ENCODE data around the gene KRTAP10-6.
"Not testable (repeated sequence)": the region's sequence is repeated elsewhere in the genome, so short reads cannot be mapped to it uniquely, and the experiment has no call there.

KRTAP10-6 gene

DNA sequence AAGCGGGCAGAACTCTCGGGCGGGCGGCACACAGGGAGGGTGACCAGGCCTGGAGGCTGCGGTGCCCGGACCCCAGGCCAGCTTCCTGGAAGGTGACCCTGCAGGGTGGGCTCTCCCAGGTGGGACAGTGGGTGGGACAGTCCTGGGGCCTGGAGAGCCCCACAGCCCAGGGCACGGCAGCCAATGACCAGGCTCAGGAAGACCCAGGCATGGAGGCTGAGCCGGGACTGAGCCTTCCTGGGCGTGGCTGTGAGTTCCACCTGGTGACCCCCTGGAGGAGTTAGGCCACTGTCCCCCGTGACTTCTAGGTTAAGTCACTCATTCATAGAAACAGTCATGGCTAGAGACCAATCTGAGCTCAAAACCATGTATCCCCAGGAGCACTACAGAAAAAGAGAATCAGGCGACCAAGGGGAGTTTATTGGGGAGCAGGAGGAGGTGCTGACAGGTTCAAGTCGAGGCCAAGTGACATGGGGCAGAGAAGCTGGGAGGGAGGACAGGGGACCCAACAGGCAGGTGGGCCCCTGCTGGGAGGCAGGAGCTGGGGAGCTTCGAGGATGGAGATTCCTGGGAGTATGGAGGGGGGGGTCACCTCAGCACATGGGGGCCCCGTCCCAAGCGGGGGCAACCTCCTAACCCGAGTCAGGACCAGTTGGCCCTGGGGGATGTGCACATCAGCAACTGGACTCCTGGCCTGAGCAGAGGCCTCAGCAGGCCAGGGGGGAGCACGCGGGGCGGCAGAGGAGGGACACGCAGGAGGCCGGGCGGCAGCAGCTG, 13.1 kb downstream of the KRTAP10-6 start:
- H3K4me1 ChIP-seq = peaks cover 21% of the 10 kb centered on the region
- no peaks in the 10 kb centered on the region for H3K27me3 ChIP-seq
- H3K27ac ChIP-seq = no peak overlapping the region
- H4K20me1 ChIP-seq = no peaks in the 10 kb centered on the region
- H3K36me3 ChIP-seq = no peaks in the 10 kb centered on the region
- H3K4me2 ChIP-seq = no peak overlapping the region
- peaks cover 64% of the 10 kb centered on the region for H3K9me3 ChIP-seq
- H3K9ac ChIP-seq = no peak overlapping the region
- H3K4me3 ChIP-seq = no peak overlapping the region
- TF ChIP-seq Cebpa-rat (IDR thresholded peaks at IDR 0.05) = no peak

DNA sequence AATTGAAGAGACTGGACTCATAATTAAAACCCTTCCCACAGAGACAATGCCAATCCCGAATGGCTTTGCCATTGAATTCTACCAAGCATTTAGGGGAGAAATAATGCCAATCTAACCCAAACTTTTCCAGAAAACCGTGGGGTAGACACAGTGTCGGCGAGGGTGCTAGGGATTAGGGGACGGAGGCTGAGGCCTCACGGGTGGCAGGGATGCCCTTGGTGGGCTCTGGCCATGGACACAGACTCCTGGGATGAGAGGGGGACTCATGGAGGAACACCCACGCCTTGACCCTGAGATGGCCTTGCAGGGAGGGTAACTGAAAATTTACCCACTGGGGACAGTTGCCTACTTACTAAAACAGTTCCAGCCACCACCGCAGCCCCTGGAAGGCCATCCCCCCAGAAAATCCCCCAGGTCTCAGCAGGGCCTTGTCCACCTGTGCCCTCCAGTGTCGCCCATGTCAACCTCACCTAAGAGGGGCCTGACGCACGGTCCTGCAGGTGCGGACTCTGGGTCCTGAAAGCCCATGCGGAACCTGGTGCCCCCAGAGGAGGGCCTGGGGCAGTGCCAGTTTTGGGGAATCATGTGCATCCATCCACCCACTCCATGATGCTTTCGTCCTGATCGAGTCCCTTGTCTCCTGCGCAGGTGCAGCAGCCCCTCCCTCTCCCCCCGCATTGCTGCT, 13.8 kb downstream of the KRTAP10-6 start:
- no peaks in the 10 kb centered on the region for H4K20me1 ChIP-seq
- no peaks in the 10 kb centered on the region for H3K27me3 ChIP-seq
- no peaks in the 10 kb centered on the region for H3K36me3 ChIP-seq
- H3K4me1 ChIP-seq = peaks cover 14% of the 10 kb centered on the region
- H3K9me3 ChIP-seq = peaks cover 64% of the 10 kb centered on the region
- no peak overlapping the region for H3K9ac ChIP-seq
- H3K4me2 ChIP-seq = no peak overlapping the region
- no peak overlapping the region for H3K27ac ChIP-seq
- no peak for TF ChIP-seq Cebpa-rat (IDR thresholded peaks at IDR 0.05)
- no peak overlapping the region for H3K4me3 ChIP-seq

DNA sequence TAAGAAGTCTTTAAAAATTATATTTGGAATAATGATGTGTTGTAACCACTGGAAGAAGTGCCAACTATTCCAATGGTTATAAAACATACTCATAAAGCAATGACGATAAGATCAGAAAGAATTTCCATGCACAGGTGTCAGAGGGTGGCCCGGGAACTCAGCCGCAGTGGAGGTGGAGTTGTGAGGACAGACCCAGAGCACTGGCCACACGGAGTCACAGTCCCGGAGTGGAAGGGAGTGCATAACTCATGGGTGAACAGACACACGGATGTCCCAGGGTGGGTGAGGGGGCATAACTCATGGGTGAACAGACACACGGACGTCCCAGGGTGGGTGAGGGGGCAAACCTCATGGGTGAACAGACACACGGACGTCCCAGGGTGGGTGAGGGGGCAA, 16.3 kb downstream of the KRTAP10-6 start:
- Histone ChIP-seq H3K27ac (no peak overlapping the region), H3K4me3 (no peak overlapping the region), H3K27me3 (no peaks in the 10 kb centered on the region), H3K9me3 (peaks cover 58% of the 10 kb centered on the region), H3K4me2 (no peak overlapping the region), H3K36me3 (no peaks in the 10 kb centered on the region), H3K9ac (no peak overlapping the region), H4K20me1 (no peaks in the 10 kb centered on the region), H3K4me1 (no peaks in the 10 kb centered on the region)
- no peak for TF ChIP-seq Cebpa-rat (IDR thresholded peaks at IDR 0.05)

DNA sequence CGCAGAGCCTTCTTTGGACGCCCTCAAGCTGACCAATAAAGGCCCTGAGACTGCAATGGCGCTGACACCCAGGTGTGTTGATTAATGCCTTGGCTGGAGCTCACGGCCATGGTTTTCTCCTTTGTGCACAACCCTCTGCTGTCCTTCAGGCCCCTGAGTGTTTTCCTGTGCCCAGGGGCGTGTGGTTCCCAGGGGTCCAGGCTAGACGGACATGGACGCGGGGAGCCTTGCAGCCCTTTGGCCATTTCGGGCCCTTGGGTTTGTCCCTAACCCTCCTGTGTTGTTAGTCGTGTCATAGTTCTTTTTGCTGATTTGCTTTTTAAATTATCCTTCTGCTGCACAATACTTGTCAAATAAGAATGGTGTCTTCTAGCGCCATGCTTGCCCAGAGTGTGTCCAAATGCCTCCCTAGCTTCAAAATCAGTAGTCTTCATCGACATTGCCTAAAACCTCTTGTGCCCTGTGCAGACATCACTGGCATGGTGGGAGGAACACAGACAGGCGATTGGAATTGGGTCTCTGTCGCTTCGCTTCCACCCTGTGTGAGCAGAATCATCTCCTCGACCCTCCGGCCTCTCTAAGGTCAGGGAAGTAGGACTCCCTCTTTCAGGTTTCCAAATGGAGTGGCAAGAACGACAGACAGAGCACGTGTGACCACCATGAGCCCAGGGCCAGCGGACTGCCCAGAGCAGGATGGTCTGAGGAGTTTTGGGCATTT, 16.8 kb downstream of the KRTAP10-6 start:
- H3K9me3 ChIP-seq = peaks cover 56% of the 10 kb centered on the region
- H3K27ac ChIP-seq = no peak overlapping the region
- H3K4me2 ChIP-seq = no peak overlapping the region
- H3K36me3 ChIP-seq = no peaks in the 10 kb centered on the region
- no peak for TF ChIP-seq Cebpa-rat (IDR thresholded peaks at IDR 0.05)
- no peak overlapping the region for H3K4me3 ChIP-seq
- H3K9ac ChIP-seq = no peak overlapping the region
- H3K27me3 ChIP-seq = no peaks in the 10 kb centered on the region
- no peaks in the 10 kb centered on the region for H4K20me1 ChIP-seq
- no peaks in the 10 kb centered on the region for H3K4me1 ChIP-seq

DNA sequence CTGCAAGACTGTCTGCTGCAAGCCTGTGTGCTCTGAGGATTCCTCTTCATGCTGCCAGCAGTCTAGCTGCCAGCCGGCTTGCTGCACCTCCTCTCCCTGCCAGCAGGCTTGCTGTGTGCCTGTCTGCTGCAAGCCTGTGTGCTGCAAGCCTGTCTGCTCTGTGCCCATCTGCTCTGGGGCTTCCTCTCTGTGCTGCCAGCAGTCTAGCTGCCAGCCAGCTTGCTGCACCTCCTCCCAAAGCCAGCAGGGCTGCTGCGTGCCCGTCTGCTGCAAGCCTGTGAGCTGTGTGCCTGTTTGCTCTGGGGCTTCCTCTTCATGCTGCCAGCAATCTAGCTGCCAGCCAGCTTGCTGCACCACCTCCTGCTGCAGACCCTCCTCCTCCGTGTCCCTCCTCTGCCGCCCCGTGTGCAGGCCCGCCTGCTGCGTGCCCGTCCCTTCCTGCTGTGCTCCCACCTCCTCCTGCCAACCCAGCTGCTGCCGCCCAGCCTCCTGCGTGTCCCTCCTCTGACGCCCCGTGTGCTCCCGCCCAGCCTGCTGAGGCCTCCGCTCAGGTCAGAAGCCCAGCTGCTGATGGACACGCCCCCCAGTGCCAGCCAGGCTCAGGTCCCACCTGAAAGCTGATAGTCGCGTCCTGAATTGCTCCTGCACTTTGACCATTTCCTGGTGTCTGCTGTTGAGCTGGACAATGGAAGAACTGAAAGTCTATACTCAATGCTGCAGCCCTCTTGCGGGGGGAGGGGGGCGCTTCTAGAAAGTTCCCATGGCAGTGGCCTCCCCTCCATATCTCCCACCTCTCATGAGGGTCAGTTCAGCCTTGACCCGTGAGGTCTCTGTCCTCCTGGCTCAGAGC, 17.6 kb downstream of the KRTAP10-6 start:
- H3K9ac ChIP-seq = no peak overlapping the region
- no peak for TF ChIP-seq Cebpa-rat (IDR thresholded peaks at IDR 0.05)
- no peaks in the 10 kb centered on the region for H3K27me3 ChIP-seq
- H3K27ac ChIP-seq = no peak overlapping the region
- no peak overlapping the region for H3K4me2 ChIP-seq
- H3K9me3 ChIP-seq = peaks cover 51% of the 10 kb centered on the region
- H3K4me1 ChIP-seq = no peaks in the 10 kb centered on the region
- no peaks in the 10 kb centered on the region for H4K20me1 ChIP-seq
- no peaks in the 10 kb centered on the region for H3K36me3 ChIP-seq
- H3K4me3 ChIP-seq = no peak overlapping the region

DNA sequence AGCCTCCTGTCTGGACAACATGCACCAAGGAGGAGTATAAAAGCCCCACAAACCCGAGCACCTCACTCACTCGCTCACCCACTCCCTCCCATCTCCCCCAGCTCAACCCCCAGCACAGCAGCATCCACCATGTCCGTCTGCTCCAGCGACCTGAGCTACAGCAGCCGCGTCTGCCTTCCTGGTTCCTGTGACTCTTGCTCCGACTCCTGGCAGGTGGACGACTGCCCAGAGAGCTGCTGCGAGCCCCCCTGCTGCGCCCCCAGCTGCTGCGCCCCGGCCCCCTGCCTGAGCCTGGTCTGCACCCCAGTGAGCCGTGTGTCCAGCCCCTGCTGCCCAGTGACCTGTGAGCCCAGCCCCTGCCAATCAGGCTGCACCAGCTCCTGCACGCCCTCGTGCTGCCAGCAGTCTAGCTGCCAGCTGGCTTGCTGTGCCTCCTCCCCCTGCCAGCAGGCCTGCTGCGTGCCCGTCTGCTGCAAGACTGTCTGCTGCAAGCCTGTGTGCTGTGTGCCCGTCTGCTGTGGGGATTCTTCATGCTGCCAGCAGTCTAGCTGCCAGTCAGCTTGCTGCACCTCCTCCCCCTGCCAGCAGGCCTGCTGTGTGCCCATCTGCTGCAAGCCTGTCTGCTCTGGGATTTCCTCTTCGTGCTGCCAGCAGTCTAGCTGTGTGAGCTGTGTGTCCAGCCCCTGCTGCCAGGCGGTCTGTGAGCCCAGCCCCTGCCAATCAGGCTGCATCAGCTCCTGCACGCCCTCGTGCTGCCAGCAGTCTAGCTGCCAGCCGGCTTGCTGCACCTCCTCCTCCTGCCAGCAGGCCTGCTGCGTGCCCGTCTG, 18.5 kb downstream of the KRTAP10-6 start, which contains the start of gene KRTAP10-4:
Gene KRTAP10-4 (plus strand): TSS at position 100 of the 827 bp plus-strand sequence. CDS start 30 bp downstream, at position 130.
- H3K9me3 ChIP-seq = peaks cover 42% of the 10 kb centered on the region
- not testable (repeated sequence) for H3K27me3 ChIP-seq, H3K9ac ChIP-seq, H4K20me1 ChIP-seq, H3K36me3 ChIP-seq, H3K27ac ChIP-seq, H3K4me2 ChIP-seq, H3K4me1 ChIP-seq, H3K4me3 ChIP-seq

DNA sequence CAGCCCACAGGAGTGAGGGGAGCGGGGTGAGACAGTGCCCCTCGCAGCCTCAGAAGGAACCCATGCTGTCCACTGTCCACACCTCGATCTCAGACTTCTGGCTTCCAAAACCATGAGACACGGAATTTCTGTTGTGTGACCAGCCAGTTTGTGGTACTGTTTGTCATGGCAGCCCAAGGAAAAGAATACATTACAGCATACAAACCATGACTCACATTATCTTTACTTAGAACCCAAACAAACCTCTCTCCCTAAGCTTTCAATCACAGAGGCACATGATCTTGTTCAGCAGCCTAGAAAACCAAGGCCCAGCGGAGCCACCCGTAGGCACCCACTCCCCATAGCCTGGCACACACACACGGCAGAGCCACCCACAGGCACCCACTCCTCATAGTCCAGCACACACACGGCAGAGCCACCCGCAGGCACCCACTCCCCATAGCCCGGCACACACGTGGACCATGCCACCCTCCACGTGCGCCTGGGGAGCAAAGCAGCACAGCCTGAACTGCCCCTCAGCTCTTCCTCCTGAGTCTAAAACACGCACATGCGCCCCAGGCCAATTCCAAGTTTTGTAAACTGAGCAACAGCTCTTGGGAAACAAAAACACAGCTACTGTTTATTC, 19.2 kb downstream of the KRTAP10-6 start:
- no peak for TF ChIP-seq Cebpa-rat (IDR thresholded peaks at IDR 0.05)
- no peaks in the 10 kb centered on the region for H4K20me1 ChIP-seq
- H3K9me3 ChIP-seq = peaks cover 35% of the 10 kb centered on the region
- H3K4me3 ChIP-seq = no peak overlapping the region
- no peaks in the 10 kb centered on the region for H3K27me3 ChIP-seq
- no peak overlapping the region for H3K9ac ChIP-seq
- no peaks in the 10 kb centered on the region for H3K36me3 ChIP-seq
- H3K4me1 ChIP-seq = peaks cover 5% of the 10 kb centered on the region
- H3K4me2 ChIP-seq = no peak overlapping the region
- H3K27ac ChIP-seq = no peak overlapping the region

DNA sequence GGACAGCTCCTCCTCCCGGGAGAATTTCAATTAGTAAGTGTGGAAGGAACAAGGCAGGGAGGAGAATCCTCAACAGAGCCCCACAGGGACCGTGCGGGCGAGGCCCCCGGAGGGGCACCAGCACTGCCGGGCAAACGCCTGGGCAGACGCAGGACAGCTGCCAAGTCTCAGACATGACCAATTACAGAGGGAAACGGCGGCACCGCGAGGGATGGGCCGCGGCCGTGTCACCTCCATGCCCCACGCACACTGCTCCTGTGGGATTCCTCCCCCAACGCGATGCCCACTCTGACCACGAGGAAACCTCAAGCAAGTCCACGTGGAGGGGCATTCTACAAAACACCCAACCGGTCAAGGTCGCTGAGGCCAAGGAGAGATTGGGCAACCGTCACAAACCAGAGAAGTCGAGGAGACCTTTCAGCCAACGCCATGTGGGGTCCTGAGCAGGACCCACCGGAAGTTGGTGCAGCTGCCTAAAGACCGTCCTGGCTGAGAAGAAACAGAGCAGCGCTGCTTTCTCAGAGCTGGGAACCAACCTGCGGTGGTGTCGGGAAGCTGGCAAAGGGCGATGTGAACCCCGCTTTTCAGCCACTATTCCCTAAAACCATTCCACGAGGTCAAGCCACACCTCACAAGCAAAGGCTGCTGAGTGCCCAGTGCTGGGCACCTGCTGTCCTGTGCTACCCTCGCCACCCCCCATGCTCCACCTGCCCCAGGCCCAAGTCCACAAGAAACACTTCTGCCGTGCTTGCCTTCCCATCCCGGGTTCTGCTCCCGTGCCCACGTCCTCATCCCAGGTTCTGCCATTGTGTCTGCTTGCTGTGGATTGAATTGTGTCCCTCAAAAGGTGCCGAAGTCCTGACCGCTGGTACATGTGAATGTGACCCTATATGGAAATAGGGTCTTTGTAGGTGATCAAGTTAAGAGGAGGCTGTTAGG, 20.2 kb downstream of the KRTAP10-6 start:
- H3K9me3 ChIP-seq = peaks cover 25% of the 10 kb centered on the region
- no peaks in the 10 kb centered on the region for H3K36me3 ChIP-seq
- no peaks in the 10 kb centered on the region for H4K20me1 ChIP-seq
- TF ChIP-seq Cebpa-rat (IDR thresholded peaks at IDR 0.05) = no peak
- H3K4me2 ChIP-seq = no peak overlapping the region
- H3K9ac ChIP-seq = no peak overlapping the region
- no peak overlapping the region for H3K27ac ChIP-seq
- H3K4me3 ChIP-seq = no peak overlapping the region
- H3K27me3 ChIP-seq = no peaks in the 10 kb centered on the region
- H3K4me1 ChIP-seq = peaks cover 5% of the 10 kb centered on the region

Data from BLaER1 (cell line).